HuH-7 (cell line): ENCODE measurements around the gene POLE3.
A peak's percentile ranks its signal among the peaks of the same experiment; 100 is the strongest.
"Not testable (repeated sequence)": the region's sequence is repeated elsewhere in the genome, so short reads cannot be mapped to it uniquely, and the experiment has no call there.

Source experiments
- DNase-seq: peaks from one replicate; pipeline ENCODE4 v3.0.0; 2011; ENCODE audit warnings: low spot score

The POLE3 gene

DNA sequence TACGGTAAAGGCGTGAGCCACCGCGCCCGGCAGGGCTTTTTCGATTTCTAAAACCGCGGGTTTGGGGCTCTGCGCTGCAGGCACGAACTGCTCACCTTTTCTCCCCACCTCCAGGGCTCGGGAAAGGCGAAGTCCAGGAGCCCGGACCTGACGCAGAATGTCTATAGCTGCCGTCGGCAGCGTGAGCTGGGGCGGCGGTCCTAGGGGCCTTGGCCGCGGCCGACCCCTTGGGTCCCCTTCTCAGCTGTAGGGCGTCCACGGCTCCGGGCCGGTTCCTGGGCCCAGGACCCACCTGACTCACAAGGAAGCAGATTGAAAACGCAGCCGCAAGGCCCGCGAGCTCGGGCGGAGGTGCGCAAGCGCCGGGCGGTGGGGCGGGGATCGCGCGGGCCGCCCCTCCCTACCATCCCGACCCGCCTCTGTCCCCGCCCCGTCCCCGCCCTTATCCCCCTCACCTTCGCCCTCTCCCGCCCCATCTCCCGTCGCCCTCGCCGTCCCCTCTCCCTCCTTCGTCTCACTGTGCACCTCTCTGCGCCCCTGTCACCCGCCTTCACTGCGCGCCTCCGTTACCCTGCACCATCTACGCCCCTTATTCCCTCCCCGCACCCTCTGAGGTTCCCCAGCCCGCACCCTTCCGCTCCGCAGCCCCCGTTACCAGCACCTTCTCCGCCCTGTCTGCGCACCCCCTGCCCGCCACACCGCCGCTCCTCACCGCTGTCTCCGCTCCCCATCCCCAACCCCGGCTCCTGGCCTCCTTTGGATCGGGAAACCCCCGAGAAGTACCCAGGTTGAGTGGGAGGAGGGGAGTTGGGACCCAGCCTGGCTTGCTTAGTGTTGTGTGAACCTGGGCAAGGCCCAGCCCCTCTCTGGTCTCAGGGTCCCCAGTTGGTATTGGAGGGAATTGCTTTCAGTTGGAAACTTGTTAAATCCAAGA, 33.6 kb downstream of the POLE3 start, which contains the start of gene HDHD3:
Gene HDHD3, minus strand, starts transcription at position 353 of the 934 bp plus-strand sequence. CDS start 2,632 bp downstream, outside the sequence.
- peak; percentile 84 for DNase-seq

DNA sequence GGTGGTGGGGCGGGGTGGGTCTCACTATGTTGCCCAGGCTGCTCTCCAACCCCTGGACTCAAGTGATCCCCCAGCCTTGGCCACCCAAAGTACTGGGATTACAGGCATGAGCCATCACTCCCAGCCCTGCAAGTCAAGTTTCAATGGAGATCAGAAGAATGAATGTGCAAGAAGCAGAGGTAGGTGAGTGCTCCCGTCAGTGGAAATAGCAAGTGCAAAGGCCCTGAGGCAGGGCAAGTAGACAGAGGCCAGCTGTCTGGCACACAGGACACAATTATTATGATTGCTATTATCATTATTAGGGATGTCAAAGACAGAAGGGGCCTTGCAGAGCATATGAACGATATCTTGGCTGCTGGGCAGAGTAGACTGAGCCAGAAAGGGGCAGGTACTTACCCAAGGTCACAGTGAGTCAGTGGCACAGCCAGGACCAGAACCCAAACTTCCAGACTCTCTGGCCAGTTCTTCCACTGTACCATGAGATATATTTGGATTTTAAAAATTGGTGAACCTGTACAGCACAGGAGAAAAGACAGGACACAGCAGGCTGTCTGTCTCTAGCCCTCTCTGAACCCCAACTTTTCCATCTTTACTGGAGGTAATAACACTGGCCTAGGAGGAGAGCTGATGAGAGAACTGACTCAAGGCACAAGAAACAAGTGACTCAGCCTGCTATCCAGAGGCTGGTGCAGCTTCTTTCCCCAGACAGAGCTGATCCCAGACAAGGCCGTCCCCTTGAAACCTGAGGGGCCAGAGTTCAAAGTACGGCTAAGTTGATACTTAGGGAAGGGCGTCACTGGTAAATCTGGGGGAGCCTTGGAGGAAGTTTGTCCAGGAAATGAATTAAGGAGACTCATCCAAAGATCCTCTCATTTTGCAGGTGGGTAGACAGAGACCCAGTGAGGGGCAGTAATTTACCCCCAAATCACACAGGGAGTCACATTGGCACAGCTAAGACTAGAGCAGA, 35.1 kb downstream of the POLE3 start:
- DNase-seq, result no peak

DNA sequence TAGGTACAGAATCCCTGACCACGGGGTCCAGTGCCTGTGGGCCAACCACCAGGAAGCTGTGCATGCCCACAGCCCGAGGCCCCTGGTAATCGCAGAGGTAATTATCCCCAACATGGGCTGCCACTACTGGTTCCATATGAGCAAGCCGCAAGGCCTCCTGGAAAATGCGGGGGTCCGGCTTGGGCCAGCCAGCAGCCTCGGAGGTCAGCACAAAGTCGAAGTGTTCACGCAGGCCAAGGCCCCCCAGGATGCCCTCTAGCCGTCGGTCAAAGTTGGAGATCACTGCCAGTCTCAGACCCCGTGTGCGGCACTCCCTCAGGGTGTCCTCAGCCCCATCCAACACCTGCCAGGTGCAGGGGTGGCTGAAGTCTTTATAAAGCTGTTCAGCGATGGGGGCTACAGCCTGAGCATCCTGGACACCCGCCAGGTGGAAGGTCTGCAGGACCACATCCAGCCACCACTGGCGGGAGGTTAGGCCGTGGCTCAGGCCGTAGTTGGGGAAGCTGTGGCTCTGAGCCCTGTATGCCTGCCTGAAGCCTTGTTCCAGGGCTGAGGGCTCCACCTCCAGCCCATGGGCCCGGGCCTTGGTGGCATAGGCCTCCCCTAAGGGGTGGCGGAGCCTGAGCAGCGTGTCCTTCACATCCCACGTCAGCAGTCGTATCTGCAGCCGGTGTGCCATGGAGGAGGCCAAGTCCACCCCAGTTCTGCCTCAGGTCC, 36.6 kb downstream of the POLE3 start:
- DNase-seq, result no peak

GRCh38 chr9:113373256-113373655, 37.2 kb downstream of the POLE3 start:
- no peak for DNase-seq

DNA sequence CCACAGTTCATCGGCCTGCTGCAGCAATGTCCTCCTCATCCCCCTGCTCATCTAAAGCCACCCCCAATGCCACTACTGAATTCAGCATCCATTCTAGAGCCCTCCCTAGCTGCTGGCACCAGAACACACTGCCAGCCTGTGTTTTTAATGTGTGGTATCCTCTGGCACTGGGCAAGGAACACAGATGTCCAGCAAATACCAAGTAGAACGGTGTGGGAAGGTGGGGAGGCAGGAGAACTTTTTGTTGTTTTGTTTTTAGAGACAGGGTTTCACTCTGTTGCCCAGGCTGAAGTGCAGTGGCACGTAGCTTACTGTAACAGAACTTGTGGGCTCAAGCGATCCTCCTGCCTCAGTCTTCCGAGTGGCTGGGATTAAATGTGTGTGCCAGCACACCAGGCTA, 38.4 kb downstream of the POLE3 start:
- DNase-seq, result no peak

- DNase-seq, result no peak
Observed at GRCh38 chr9:113370806-113371325, 39.6 kb downstream of the POLE3 start.

GRCh38 chr9:113369855-113370140, 40.7 kb downstream of the POLE3 start:
- no peak for DNase-seq

GRCh38 chr9:113368982-113369854, 41.3 kb downstream of the POLE3 start:
- no peak for DNase-seq

DNA sequence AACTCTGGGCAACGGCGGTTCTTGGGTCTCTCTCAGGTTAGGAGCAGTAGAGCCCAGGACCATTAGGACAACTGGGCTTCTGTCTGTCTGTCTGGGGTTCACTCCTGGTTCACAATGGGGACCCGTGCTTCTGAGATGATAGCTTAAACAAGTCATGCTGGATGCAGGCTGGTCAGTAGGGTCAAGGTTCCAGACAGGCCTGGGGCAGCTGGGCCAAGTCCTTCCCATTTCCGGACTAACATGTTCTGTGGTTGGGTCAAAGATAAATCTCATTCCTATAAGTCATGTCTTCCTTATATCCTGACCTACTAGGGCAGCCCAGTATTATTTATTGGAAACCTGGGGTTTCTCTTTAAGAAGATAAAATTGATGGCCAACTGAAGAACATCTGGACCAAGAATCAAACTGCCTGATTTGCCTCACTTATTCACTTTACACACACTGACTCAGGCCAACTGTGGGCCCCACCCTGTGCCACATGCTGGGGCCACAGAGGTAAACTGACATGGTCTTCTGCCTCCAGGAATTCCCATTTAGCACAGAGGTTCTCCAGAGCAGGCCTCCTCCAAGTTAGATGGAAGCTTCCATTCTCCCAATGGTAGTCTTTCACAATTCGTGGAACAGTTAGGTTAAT, 42.0 kb downstream of the POLE3 start:
- DNase-seq, result no peak

- not testable (repeated sequence) for DNase-seq
Observed at GRCh38 chr9:113365652-113366051, 44.8 kb downstream of the POLE3 start.

DNA sequence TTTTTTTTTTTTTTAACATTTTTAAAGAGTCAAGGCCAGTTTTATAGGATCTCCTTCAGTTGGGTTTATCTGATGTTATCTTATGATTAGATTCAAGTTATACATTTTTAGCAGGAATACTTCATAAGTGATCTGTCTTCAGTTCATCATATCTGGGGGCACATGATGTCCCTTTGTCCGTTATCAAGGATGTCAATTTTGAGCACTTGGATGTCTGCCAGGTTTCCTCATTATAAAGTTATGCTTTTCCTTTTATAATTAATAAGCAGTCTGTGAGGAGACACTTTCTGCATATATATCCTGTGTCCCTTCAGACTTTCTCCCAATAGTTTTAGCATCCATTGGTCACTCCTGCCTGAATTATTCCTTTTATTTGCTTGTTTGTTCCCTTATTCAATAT, 45.5 kb downstream of the POLE3 start:
- DNase-seq, result no peak

DNA sequence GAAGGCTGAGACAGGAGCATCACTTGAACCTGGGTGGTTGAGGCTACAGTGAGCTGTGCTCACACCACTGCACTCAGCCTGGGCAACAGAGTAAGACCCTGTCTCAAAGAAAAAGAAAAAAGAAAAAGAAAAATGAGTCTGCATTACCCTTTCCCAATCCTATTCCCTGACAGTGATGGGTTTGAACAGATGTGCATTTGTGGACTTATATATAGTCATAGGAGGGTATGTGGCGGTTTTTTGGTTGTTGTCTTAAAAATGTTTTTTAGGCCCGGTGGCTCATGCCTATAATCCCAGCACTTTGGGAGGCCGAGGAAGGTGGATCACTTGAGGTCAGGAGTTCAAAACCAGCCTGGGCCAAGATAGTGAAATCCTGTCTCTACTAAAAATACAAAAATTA, 47.1 kb downstream of the POLE3 start:
- no peak for DNase-seq

DNA sequence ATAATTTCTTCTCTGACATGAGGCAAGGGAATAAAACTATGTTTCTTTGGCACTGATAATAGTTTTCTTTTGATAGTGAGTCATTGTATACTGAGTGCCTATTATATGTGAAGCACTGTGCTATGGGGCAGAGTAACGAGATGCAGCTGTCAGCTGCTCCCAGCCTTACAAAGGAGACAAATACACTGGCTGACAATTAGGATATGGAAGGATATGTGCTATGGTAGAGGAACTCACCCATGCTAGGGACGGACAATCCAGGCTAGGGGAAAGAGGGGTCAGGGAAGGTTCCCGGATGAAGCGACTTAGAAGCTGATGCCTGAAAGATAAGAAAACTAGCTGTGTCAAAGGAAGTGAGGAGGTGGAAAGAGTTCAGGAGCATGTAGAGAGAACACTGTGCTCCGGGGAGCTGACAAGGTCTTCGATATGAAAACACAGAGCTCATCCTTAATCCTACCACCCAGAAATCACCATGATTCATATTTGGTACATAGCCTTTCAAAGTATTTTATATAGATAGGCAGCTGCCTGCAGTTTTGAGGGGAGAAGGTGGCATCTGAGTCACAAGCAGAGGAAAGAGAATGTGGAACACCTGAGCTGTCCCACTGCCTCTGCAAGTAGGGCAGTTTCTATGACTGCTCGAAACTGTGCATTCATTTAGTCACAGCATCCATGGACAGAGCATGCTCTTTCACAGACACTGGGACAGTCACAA, 49.0 kb downstream of the POLE3 start:
- DNase-seq, result no peak

- no peak for DNase-seq
Observed at GRCh38 chr9:113360242-113360842, 50.1 kb downstream of the POLE3 start.

GRCh38 chr9:113359385-113359784, 51.1 kb downstream of the POLE3 start:
- no peak for DNase-seq
